ENCODE measurements around the gene PIEZO1. TPM values are rescaled to one million over a fixed set of nuclear protein-coding genes. Genes with fewer than 3 reads are reported as not detected.
A peak's percentile ranks its signal among the peaks of the same experiment; 100 is the strongest.

The PIEZO1 gene
- total and polyA plus RNA-seq, 2 donors from 2014 or later: 103 to 124 TPM

DNA sequence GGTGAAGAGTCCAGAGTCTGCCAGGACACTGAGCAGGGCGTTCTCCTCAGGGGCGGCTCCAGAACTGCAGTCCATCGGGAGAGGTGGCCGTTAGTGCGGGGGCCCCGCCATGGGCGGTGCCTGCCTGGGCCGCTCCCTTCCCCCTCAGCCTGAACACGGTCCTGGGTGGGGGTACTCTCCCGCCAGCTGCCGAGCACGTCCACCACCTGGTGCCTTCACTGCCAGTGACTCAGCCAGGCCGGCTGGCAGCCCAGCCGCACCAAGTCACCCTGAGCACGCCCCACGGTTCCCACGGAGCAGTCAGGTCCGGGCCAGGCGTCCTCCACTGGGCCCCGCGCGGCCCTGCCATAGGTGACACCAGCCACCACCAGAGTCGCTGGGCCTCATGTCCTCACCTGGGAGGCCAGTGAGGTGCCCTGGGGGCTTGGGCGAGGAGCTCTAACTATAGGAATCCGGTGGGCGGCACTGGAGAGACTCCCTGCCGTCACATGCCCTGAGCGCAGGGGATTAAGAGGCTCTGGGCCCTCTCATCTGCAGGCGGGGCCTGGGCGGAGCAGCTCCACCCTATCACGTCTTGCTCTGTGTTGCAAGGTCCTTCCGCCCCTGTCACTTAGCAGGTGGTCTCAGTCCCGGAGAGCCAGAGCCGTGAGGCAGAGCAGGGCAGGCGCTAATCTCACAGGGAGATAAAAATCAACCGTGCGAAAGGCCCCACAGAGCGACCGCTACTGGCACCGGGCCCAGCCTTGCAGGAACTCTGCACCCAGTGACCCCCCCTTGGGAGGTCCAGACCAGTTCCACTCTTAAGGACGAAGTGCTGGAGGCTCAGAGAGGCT lies 14.3 kb downstream of the PIEZO1 start:
- intact Hi-C loops (cut with DNase I): no loop called here
- H3K36me3 ChIP-seq (ENCODE audit: control insufficient read depth in 2 of 3, insufficient read depth in 3 of 3, low read length in 3 of 3): no peaks in the 10 kb centered on the region
- H3K27ac ChIP-seq (ENCODE audit: low read depth in 2 of 2, low read length in 2 of 2): peak overlapping the region; percentile 92 to 95
- TF ChIP-seq, protein P1, sequence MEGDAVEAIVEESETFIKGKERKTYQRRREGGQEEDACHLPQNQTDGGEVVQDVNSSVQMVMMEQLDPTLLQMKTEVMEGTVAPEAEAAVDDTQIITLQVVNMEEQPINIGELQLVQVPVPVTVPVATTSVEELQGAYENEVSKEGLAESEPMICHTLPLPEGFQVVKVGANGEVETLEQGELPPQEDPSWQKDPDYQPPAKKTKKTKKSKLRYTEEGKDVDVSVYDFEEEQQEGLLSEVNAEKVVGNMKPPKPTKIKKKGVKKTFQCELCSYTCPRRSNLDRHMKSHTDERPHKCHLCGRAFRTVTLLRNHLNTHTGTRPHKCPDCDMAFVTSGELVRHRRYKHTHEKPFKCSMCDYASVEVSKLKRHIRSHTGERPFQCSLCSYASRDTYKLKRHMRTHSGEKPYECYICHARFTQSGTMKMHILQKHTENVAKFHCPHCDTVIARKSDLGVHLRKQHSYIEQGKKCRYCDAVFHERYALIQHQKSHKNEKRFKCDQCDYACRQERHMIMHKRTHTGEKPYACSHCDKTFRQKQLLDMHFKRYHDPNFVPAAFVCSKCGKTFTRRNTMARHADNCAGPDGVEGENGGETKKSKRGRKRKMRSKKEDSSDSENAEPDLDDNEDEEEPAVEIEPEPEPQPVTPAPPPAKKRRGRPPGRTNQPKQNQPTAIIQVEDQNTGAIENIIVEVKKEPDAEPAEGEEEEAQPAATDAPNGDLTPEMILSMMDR (IDR thresholded peaks at IDR 0.05; ENCODE audit: borderline replicate concordance, extremely low read depth, insufficient read depth): no peak
- H3K9ac ChIP-seq (ENCODE audit: low read length in 3 of 3): peak overlapping the region in 2 of 3 donors; percentile 32 to 65
- peak; percentile 91 to 95 (median 93) for DNase-seq
- peak overlapping the region in 2 of 3 donors; percentile 18 to 46 for H3K4me3 ChIP-seq (ENCODE audit: low read length in 3 of 3)
- no peaks in the 10 kb centered on the region for H3K9me3 ChIP-seq (ENCODE audit: control insufficient read depth in 2 of 3, insufficient read depth in 1 of 3, low read length in 3 of 3)
- no peaks in the 10 kb centered on the region for H3K27me3 ChIP-seq (ENCODE audit: control insufficient read depth, insufficient read depth, low read length)
- H3K4me1 ChIP-seq (ENCODE audit: control insufficient read depth in 2 of 3, insufficient read depth in 2 of 3, low read depth in 1 of 3, low read length in 3 of 3): peaks cover 0 to 62% (median 22%) of the 10 kb centered on the region in 3 donors
- FAIRE-seq: no peak

DNA sequence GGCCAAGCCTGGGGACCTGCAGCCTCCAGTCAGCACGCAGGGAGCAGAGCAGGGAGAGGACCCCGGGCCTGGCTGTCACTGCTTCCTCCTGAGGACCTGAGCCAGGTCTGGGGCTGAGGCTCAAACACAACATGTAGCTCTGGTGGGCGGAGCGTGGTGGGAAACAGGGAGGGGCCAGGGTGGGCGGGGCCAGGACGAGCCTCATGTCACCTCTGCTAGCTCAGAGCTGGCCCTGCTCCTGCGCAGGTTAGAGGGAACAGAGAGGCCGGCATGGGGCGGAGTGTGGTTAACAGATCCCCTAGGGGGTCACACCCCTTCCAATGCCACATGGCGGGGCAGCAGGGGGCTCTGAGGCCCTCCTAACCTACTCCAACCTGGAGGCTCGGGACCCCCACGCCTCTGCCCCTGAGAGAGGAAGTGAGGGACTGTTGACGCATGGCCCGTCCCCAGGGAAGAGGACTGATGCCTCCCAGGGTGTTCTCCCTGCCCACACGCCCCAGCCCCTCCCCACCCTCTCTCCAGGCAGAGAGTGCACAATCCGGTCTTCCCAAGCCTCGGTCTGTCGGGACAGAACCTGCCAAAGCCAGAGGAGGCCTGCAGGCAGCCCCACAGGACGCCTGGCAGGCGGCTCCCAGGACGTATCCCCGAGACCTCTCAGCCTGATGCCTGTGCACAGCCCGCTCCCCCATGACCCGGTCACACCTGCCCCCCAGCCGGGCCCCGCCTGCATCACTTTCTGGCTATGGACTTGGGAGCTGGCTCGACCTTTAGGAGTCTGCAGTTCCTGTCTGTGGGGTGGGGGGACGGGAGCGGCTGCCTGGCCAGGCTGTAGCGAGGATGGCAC lies 15.2 kb downstream of the PIEZO1 start:
- intact Hi-C loops (cut with DNase I): no loop called here
- H3K27me3 ChIP-seq (ENCODE audit: control insufficient read depth, insufficient read depth, low read length): no peaks in the 10 kb centered on the region
- peak overlapping the region in 1 of 3 donors; percentile 46 for H3K4me3 ChIP-seq (ENCODE audit: low read length in 3 of 3)
- H3K36me3 ChIP-seq (ENCODE audit: control insufficient read depth in 2 of 3, insufficient read depth in 3 of 3, low read length in 3 of 3): no peaks in the 10 kb centered on the region
- peaks cover 0 to 65% (median 25%) of the 10 kb centered on the region in 3 donors for H3K4me1 ChIP-seq (ENCODE audit: control insufficient read depth in 2 of 3, insufficient read depth in 2 of 3, low read depth in 1 of 3, low read length in 3 of 3)
- peak overlapping the region in 2 of 3 donors; percentile 32 to 65 for H3K9ac ChIP-seq (ENCODE audit: low read length in 3 of 3)
- H3K9me3 ChIP-seq (ENCODE audit: control insufficient read depth in 2 of 3, insufficient read depth in 1 of 3, low read length in 3 of 3): no peaks in the 10 kb centered on the region
- no peak for FAIRE-seq
- H3K27ac ChIP-seq (ENCODE audit: low read depth in 2 of 2, low read length in 2 of 2): peak overlapping the region; percentile 92 to 95
- TF ChIP-seq, protein P1 (IDR thresholded peaks at IDR 0.05; ENCODE audit: borderline replicate concordance, extremely low read depth, insufficient read depth): no peak
- peak in 4 of 5 donors; percentile 70 to 90 (median 76) for DNase-seq

GRCh38 chr16:88768071-88768783 lies 16.8 kb downstream of the PIEZO1 start:
- peaks cover 0 to 68% (median 36%) of the 10 kb centered on the region in 3 donors for H3K4me1 ChIP-seq (ENCODE audit: control insufficient read depth in 2 of 3, insufficient read depth in 2 of 3, low read depth in 1 of 3, low read length in 3 of 3)
- DNase-seq (peak in 2 of 5 donors; percentile 69 to 91), FAIRE-seq (no peak)
- H3K4me3 ChIP-seq (ENCODE audit: low read length in 3 of 3): no peak overlapping the region
- H3K36me3 ChIP-seq (ENCODE audit: control insufficient read depth in 2 of 3, insufficient read depth in 3 of 3, low read length in 3 of 3): no peaks in the 10 kb centered on the region
- TF ChIP-seq, protein P1 (IDR thresholded peaks at IDR 0.05; ENCODE audit: borderline replicate concordance, extremely low read depth, insufficient read depth): no peak
- H3K27me3 ChIP-seq (ENCODE audit: control insufficient read depth, insufficient read depth, low read length): no peaks in the 10 kb centered on the region
- H3K9ac ChIP-seq (ENCODE audit: low read length in 3 of 3): peak overlapping the region in 1 of 3 donors; percentile 19
- no peaks in the 10 kb centered on the region for H3K9me3 ChIP-seq (ENCODE audit: control insufficient read depth in 2 of 3, insufficient read depth in 1 of 3, low read length in 3 of 3)
- H3K27ac ChIP-seq (ENCODE audit: low read depth in 2 of 2, low read length in 2 of 2): peak overlapping the region; percentile 67 to 92
- intact Hi-C loops (cut with DNase I): no loop called here

Data from kidney (tissue), 14 donors.